ENCODE measurements around the gene PPP1R1B. TPM values are rescaled to one million over a fixed set of nuclear protein-coding genes. Genes with fewer than 3 reads are reported as not detected.

PPP1R1B gene
- total and polyA plus RNA-seq, 2 donors (not counting 1 experiment from before 2014, with no cell fraction given), result not detected

GRCh38 chr17:39677542-39678339 is 51.0 kb downstream of the PPP1R1B start:
- DNase-seq, result no peak
- Histone ChIP-seq H3K36me3 (replicated peaks in 1 of 2; ENCODE audit: control extremely low read depth in 1 of 2, control insufficient read depth in 1 of 2, extremely low read depth in 1 of 2, insufficient read depth in 2 of 2, low read length in 1 of 2) (peaks cover 0 to 5% of the 10 kb centered on the region in 2 experiments), H3K9me3 (ENCODE audit: control extremely low read depth in 1 of 3, control insufficient read depth in 2 of 3, insufficient read depth in 1 of 3, low read length in 2 of 3) (peaks cover 0 to 3% (median 0%) of the 10 kb centered on the region in 3 donors), H4K20me1 (ENCODE audit: control insufficient read depth, insufficient read depth, low read length, poor library complexity, severe bottlenecking) (no peaks in the 10 kb centered on the region), H3K4me2 (replicated peaks; ENCODE audit: low read depth, low read length, poor library complexity, severe bottlenecking) (peak overlapping the region; percentile 34), H3K79me2 (ENCODE audit: control insufficient read depth, insufficient read depth, low read length) (no peaks in the 10 kb centered on the region), H3K9ac (ENCODE audit: low read length) (no peak overlapping the region), H3K4me3 (ENCODE audit: control extremely low read depth in 1 of 5, extremely low read depth in 1 of 5, insufficient read depth in 1 of 5, low read depth in 2 of 5, low read length in 4 of 5) (no peak overlapping the region), H3K27ac (ENCODE audit: low read length in 2 of 2) (peak overlapping the region; percentile 64 to 94), H3K4me1 (ENCODE audit: control insufficient read depth in 2 of 2, insufficient read depth in 2 of 2, low read length in 2 of 2) (peaks cover 75 to 82% of the 10 kb centered on the region in 2 donors), H3K27me3 (replicated peaks in 1 of 4; ENCODE audit: control extremely low read depth in 1 of 4, control insufficient read depth in 3 of 4, insufficient read depth in 4 of 4, low read length in 3 of 4) (no peaks in the 10 kb centered on the region), H2AFZ (ENCODE audit: insufficient read depth, low read depth, low read length, poor library complexity, severe bottlenecking) (no peak overlapping the region)
- WGBS (ENCODE audit: insufficient coverage), result 45% methylated on average over 12 of the region's 13 CpGs
- Mint-ChIP-seq H3K27ac (peak overlapping the region; percentile 98), H3K4me1 (peaks cover 75% of the 10 kb centered on the region), H3K4me3 (peak overlapping the region; percentile 68), H3K9me3 (ENCODE audit: insufficient read depth) (no peaks in the 10 kb centered on the region), H3K27me3 (no peaks in the 10 kb centered on the region)
- ChIA-PET CTCF (interaction anchor here (0.6 to 7.6 kb wide), 6 partner anchors 7 to 56 kb away, joined by 3 to 48 read pairs (median 10); partner anchors contain the start of genes PGAP3 and PNMT), POLR2A (interaction anchor here (2.2 to 3.6 kb wide), 2 partner anchors 10 to 11 kb away, joined by 7 to 11 read pairs; partner anchors contain the start of gene PGAP3)
- intact Hi-C loops (cut with micrococcal nuclease), result loop anchor here (5.0 kb wide), 1 partner anchor 75 kb away; no protein-coding TSS in a partner anchor
- no peak for ATAC-seq (ENCODE audit: low read depth)
- TF ChIP-seq EZH2 (IDR thresholded peaks at IDR 0.05; ENCODE audit: borderline replicate concordance, insufficient read depth, low read depth, low read length, poor library complexity, severe bottlenecking), result no peak
- no peak for TF ChIP-seq CTCF (IDR thresholded peaks at IDR 0.05)

All from B cell (primary cell).